ENCODE data around the gene FBXL7.

Gene FBXL7

GRCh38 chr5:15539951-15540350 is 40.0 kb downstream of the FBXL7 start:
- no peak for DNase-seq (ENCODE audit: low spot score)

GRCh38 chr5:15544039-15544438 is 44.1 kb downstream of the FBXL7 start:
- no peak for DNase-seq (ENCODE audit: low spot score)

DNA sequence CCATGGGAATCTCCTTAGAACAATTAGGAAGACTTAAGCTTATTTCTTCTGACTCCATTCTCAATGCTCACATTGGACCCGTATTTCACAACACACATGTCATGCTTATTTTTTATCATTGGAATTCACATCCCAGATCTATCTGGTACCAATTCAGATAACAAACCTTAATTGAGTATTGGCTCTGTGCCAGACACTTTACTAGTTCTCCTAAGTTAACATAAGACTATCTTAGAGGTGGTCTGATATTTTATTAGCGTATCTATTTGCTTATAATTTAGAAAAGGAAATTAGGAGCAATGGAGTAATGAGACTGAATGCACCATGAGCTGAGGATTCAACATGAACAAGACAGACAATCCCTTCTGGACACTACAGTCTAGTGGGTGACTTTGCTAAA is 45.1 kb downstream of the FBXL7 start:
- DNase-seq (ENCODE audit: low spot score), result no peak

- no peak for DNase-seq (ENCODE audit: low spot score)
Measured at GRCh38 chr5:15547261-15547839, 47.4 kb downstream of the FBXL7 start.

- no peak for DNase-seq (ENCODE audit: low spot score)
Measured at GRCh38 chr5:15549961-15550360, 50.0 kb downstream of the FBXL7 start.

DNA sequence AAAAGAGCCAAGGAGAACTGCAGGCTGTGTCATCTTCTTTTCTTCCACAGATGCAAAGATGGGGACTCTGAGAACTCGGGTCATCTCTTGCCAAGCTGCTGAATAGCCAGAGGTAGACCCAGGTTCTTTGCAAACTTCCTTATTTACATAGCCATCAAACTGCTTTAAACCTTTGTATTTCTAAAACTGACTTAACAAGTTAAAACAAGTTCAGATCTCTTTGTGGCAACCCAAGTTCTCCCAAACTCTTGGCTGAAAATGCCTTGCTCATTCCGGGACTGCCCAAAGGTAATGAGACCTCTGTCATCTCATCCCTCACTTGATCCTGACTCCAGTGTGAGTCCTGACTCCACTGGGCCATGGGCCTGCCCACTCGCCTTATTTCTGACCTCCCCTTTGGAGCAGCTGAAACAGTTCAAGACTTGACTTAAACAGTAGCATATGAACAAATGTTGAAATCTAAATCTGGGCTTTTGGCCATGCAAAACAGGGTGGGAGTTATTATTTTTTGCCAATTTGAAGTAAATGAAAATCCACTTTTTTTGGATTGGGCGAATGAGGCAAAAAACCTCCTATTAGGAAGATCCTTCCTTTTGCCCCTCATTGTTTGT is 50.6 kb downstream of the FBXL7 start:
- DNase-seq (ENCODE audit: low spot score), result no peak

- no peak for DNase-seq (ENCODE audit: low spot score)
Measured at GRCh38 chr5:15551113-15551504, 51.1 kb downstream of the FBXL7 start.

DNA sequence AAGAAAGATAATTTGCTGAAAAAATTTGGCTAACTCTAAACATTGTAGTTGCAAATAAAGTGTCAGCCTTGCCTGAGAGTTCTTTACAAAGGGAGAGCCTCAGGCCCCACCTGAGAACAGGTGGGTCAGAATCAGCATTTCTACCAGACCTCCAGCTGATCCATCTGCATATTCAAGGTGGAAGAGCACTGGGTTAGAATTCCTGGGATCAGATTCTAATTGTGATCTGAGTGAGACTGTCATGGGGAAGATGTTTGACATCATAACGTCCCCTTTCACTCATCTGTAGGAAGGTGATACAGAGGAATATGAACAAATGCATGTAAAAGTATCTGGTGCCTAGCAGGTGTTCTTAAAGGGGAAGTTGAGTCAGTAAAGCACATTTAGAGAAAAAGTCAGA is 54.6 kb downstream of the FBXL7 start:
- DNase-seq (ENCODE audit: low spot score), result no peak

DNA sequence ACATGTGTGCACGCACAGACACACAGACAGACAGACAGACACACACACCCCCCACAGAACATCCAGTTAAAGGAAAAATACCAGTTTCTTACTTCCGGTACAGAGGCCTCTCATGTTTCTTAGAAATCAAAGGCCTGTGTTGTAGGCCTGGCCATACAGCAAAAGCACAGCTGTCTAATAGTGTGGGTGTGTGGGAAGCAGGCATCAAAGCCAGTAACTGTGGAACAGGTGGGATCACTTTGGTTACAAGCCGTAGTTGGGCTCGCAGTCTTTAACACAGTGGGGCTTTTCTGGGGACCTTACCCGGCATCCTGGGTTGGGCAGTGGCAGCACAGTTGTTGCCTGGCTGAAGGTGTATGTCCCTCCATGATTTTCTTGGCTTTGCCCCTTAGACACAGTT is 55.2 kb downstream of the FBXL7 start:
- DNase-seq (ENCODE audit: low spot score), result no peak

DNA sequence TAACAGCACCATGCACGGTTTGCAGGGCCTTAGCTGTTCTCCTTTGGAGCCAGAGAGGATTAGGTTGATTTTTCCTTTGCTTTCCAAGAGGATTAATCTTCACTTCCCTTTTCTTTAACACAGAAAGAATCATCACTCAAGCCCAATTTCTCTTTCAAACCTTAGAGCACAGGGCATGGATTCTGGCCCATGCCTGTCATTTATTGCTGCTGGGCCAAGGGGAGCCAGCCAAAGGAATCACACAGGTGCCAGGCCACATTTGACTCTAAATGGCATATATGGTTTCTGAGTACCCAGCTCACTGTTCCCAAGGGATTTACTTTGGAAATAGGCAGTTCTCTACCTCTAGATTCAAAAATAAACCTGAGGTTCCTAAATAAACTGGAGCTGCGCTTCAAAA is 58.3 kb downstream of the FBXL7 start:
- no peak for DNase-seq (ENCODE audit: low spot score)

DNA sequence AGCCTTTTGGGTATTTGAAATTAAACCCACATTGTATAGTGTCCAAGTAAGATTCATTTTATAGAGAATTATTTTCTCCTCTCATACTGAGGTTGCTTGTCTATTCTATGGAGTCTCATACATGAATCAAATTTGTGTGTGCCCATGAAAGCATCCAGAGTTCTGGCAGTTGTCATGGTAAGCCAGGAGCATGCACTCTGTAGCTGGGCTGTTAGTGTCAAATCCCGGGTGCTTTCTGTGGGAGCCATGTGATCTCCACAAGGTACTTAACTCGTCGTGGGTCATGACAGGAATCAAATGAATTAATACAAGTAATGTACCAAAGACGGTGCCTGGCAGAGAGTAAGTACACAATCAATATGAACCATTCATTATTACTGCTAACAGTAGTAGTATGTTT is 58.7 kb downstream of the FBXL7 start:
- DNase-seq (ENCODE audit: low spot score), result no peak

GRCh38 chr5:15560421-15560820 is 60.4 kb downstream of the FBXL7 start:
- DNase-seq (ENCODE audit: low spot score), result no peak

GRCh38 chr5:15564523-15564922 is 64.5 kb downstream of the FBXL7 start:
- no peak for DNase-seq (ENCODE audit: low spot score)

DNA sequence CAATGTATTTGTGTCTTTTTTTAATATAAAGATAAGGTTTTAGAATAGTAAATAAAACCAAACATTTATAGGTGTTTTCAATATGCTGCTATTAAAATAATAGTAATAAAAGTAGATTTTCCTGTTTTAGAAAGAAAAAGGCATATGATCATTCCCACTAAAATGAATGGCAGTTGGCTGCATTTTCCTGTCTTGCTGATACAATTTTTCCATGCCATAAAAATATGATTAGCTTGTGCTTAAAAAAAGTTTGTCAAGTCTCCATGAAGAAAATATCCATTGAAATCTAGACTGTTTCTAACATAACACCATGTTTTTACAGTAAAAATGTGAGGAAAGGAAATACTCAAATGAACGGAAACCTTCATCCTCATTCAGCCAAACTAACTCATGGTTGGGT is 65.0 kb downstream of the FBXL7 start:
- no peak for DNase-seq (ENCODE audit: low spot score)

- no peak for DNase-seq (ENCODE audit: low spot score)
Measured at GRCh38 chr5:15566306-15566705, 66.3 kb downstream of the FBXL7 start.

- DNase-seq (ENCODE audit: low spot score), result no peak
Measured at GRCh38 chr5:15566789-15567188, 66.8 kb downstream of the FBXL7 start.

GRCh38 chr5:15570491-15570890 is 70.5 kb downstream of the FBXL7 start:
- DNase-seq (ENCODE audit: low spot score), result no peak

DNA sequence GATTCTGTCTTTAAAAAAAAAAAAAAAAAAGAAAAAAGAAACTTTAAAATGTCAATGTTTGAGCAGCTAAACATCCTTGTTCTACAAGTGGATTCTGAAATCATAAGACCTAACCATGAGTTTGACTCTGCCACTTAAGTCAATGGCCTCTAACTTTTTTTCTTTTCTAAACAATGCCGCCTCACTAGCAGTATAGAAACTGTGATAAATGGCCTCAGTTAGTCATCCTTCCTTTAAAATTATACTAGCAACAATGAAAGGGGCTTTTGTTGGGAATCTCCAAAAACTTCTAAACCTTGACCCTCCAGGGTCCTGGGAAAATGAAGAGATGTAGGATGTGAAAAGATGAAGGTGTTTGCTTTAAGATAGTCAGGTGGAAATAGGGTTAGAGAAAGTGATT is 71.1 kb downstream of the FBXL7 start:
- no peak for DNase-seq (ENCODE audit: low spot score)

GRCh38 chr5:15571618-15572017 is 71.6 kb downstream of the FBXL7 start:
- no peak for DNase-seq (ENCODE audit: low spot score)

DNA sequence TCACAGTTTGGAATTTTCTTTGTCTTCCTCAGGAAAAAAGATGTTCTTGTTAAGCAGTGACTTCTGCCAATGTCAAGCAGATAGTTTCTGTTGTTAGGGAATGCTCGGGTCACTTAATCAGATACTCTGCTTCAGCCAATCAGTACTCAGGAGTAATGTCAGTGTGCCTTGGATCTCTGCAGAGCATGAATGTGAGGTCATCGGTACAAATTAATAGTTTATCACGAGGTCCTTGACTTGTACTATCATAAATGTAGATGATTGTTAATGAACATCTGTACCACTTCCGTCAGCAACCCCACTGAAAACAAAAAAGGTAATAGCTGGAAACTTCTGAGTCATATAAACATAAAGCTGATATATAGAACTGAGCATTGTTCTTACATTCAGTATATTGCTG is 73.6 kb downstream of the FBXL7 start:
- no peak for DNase-seq (ENCODE audit: low spot score)

DNA sequence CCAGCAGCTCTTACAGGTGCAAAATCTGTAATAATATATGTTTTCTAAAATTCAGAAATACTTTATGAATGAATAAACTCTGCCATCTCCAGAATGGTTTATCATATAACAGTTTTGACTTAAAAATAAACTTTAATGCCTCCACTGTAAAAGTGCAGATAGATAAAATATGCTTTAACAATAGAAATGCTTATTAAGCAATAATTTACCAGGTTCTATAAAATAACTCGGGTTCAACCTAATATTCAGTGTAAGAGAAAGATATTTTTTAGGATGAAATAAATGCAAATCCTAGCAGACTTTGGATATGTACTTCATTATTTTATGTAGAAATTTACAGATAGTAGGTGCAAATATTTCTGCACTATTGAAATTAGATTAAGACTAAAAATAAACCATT is 74.1 kb downstream of the FBXL7 start:
- DNase-seq (ENCODE audit: low spot score), result no peak

- no peak for DNase-seq (ENCODE audit: low spot score)
Measured at GRCh38 chr5:15574806-15575325, 74.9 kb downstream of the FBXL7 start.

GRCh38 chr5:15575666-15576065 is 75.7 kb downstream of the FBXL7 start:
- no peak for DNase-seq (ENCODE audit: low spot score)

DNA sequence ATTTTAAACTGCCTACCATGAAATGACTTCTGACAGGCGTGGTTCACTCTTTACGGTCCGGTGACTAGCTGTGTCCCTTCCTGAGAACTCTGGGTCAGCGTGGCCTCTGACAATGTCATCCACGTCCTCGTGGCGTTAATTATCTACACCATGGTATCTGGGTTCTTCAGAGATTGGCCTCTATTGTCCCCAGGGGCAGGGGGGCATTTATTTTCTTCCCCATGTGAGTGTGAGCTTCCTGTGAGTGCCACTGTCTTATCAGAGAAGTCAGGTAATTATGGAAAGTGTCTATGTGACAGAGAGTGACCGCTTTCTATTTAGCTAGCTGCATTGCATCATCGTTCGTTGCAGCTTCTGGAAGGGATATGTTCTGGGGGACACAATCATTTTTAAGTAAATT is 77.2 kb downstream of the FBXL7 start:
- peak; percentile 83 for DNase-seq (ENCODE audit: low spot score)

Data from SK-N-DZ (cell line).